Fibroblast of peridontal ligament (primary cell): ENCODE results near the gene NISCH.
A peak's percentile ranks its signal among the peaks of the same experiment; 100 is the strongest.

Experiments used
- DNase-seq: peaks from one replicate; pipeline ENCODE4 v3.0.0-alpha.2; 2010; ENCODE audit errors: extremely low read depth

Gene NISCH

GRCh38 chr3:52447512-52448355, 7.7 kb upstream of the NISCH start:
- DNase-seq: no peak

- DNase-seq: no peak
Measured at GRCh38 chr3:52450489-52451236, 4.7 kb upstream of the NISCH start.

GRCh38 chr3:52451237-52452083, 3.9 kb upstream of the NISCH start:
- no peak for DNase-seq

GRCh38 chr3:52452126-52452525, 3.3 kb upstream of the NISCH start:
- DNase-seq: no peak

GRCh38 chr3:52452570-52453221, 2.7 kb upstream of the NISCH start:
- DNase-seq: no peak

GRCh38 chr3:52453496-52454249, 1.7 kb upstream of the NISCH start, which contains the start of gene TNNC1:
TNNC1 (minus strand) TSS chr3:52454041; CDS start chr3:52454015, 26 bp downstream.
- DNase-seq: no peak

- DNase-seq: no peak
Measured at GRCh38 chr3:52454250-52454937, 1.0 kb upstream of the NISCH start.

- peak; percentile 6 for DNase-seq
Measured at GRCh38 chr3:52454938-52455282, 494 bp upstream of the NISCH start.

- peak; percentile 38 for DNase-seq
Measured at GRCh38 chr3:52456169-52456799, 880 bp downstream of the NISCH start.

- DNase-seq: no peak
Measured at GRCh38 chr3:52456800-52457183, 1.4 kb downstream of the NISCH start.

GRCh38 chr3:52458031-52458760, 2.8 kb downstream of the NISCH start:
- no peak for DNase-seq

GRCh38 chr3:52458770-52459545, 3.6 kb downstream of the NISCH start:
- no peak for DNase-seq

- peak; percentile 17 for DNase-seq
Measured at GRCh38 chr3:52461874-52462273, 6.5 kb downstream of the NISCH start.

- no peak for DNase-seq
Measured at GRCh38 chr3:52463416-52463815, 8.0 kb downstream of the NISCH start.

GRCh38 chr3:52468336-52468735, 12.9 kb downstream of the NISCH start:
- DNase-seq: peak; percentile 61

- DNase-seq: no peak
Measured at GRCh38 chr3:52469001-52469400, 13.6 kb downstream of the NISCH start.

- DNase-seq: no peak
Measured at GRCh38 chr3:52470920-52471319, 15.5 kb downstream of the NISCH start.
